GM12878 (cell line): Measurements from ENCODE around the gene TATDN2. TPM values are rescaled to one million over a fixed set of nuclear protein-coding genes. Genes with fewer than 3 reads are reported as not detected.

Experiments used
- ATAC-seq: fragments of 200-7000 bp; cut with Tn5 transposase; 3 replicates; pipeline ENCODE4 v1.9.1; 2020; ENCODE audit warnings: mild to moderate bottlenecking, moderate library complexity
- BruUV-seq: library from RNA; stranded (reverse); fragments of 400-500 nt; replicated peaks from 2 replicates; lab custom pipeline; 2021; lab: Mats Ljungman, UMichigan
- CTCF ChIA-PET: fragments of 300-600 bp; sonication (Branson Sonifier 250); formaldehyde crosslinking; extraction: SDS; loops from one replicate; lab custom pipeline; 2021; ENCODE audit warnings: inconsistent platforms; lab: Yijun Ruan, JAX
- POLR2A ChIA-PET: fragments of 350-600 bp; formaldehyde crosslinking; extraction: SDS; loops from one replicate; lab custom pipeline; 2021; ENCODE audit warnings: inconsistent platforms; lab: Charles Lee
- RAD21 ChIA-PET: fragments of 300-600 bp; sonication (Branson Sonifier 250); formaldehyde crosslinking; loops from one replicate; lab custom pipeline; 2023; ENCODE audit warnings: antibody characterized with exemption; ENCODE audit not compliant: unreplicated experiment; lab: Charles Lee
- SMC1A ChIA-PET: fragments of 300-600 bp; sonication (Branson Sonifier 250); formaldehyde crosslinking; loops from one replicate; lab custom pipeline; 2023; ENCODE audit not compliant: unreplicated experiment, uncharacterized antibody; lab: Charles Lee
- DNase-seq: peaks from one replicate; pipeline ENCODE4 v3.0.0-alpha.2; 2011; ENCODE audit warnings: low read depth, low spot score
- FAIRE-seq: peaks from 3 replicates; lab custom pipeline; 2011; peaks lifted over from hg19 to GRCh38; lab: Jason Lieb, UNC
- H2AFZ ChIP-seq: 2 replicates; pipeline ENCODE4 v1.6.0; 2011; ENCODE audit warnings: low read depth, low read length, control low read depth; ENCODE audit not compliant: control insufficient read depth
- H3K27ac ChIP-seq: 2 replicates; pipeline ENCODE4 v1.5.1; 2011; ENCODE audit warnings: control low read depth; ENCODE audit not compliant: control insufficient read depth, insufficient read depth
- H3K27me3 ChIP-seq, 2 experiments: replicated peaks in 1 of 2; 2 replicates each; pipeline versions ENCODE4 v1.6.0 to v1.6.1; 2011; ENCODE audit warnings: low read length in 1 of 2; ENCODE audit not compliant: control insufficient read depth in 2 of 2, insufficient read depth in 2 of 2
- H3K36me3 ChIP-seq, 2 experiments: 2 replicates each; pipeline ENCODE4 v1.5.1; 2011; ENCODE audit warnings: low read length in 1 of 2; ENCODE audit not compliant: control insufficient read depth in 2 of 2, insufficient read depth in 2 of 2
- H3K4me1 ChIP-seq: 2 replicates; pipeline ENCODE4 v1.6.1; 2011; ENCODE audit warnings: mild to moderate bottlenecking, low read length, moderate library complexity, mixed read lengths; ENCODE audit not compliant: control insufficient read depth, insufficient read depth
- H3K4me2 ChIP-seq: 2 replicates; pipeline ENCODE4 v1.6.0; 2011; ENCODE audit warnings: control low read depth; ENCODE audit not compliant: control insufficient read depth, insufficient read depth
- H3K4me3 ChIP-seq: fragments of 200-600 bp; sonication (generic); 2 replicates; pipeline ENCODE4 v1.5.1; 2016
- H3K79me2 ChIP-seq: 2 replicates; pipeline ENCODE4 v1.6.0; 2011; ENCODE audit warnings: low read length; ENCODE audit not compliant: control insufficient read depth, insufficient read depth
- H3K9ac ChIP-seq: 2 replicates; pipeline ENCODE4 v1.8.0; 2011; ENCODE audit warnings: low read length, control low read depth, mixed read lengths; ENCODE audit not compliant: control insufficient read depth, insufficient read depth
- H3K9me3 ChIP-seq: replicated peaks from 3 replicates; pipeline ENCODE4 v1.5.1; 2011; ENCODE audit warnings: mild to moderate bottlenecking, low read length; ENCODE audit not compliant: control insufficient read depth, insufficient read depth
- H4K20me1 ChIP-seq: 2 replicates; pipeline ENCODE4 v1.6.0; 2011; ENCODE audit not compliant: control insufficient read depth, insufficient read depth
- CBFB ChIP-seq: IDR thresholded peaks from 2 replicates; pipeline ENCODE4 v1.6.1; 2016; ENCODE audit warnings: antibody characterized with exemption, low read depth
- FOXM1 ChIP-seq: IDR thresholded peaks from 2 replicates; pipeline ENCODE4 v1.6.1; 2012; ENCODE audit warnings: low read depth, mild to moderate bottlenecking, inconsistent platforms, low read length, moderate library complexity
- KAT2A ChIP-seq: conservative IDR thresholded peaks from 2 replicates; pipeline ENCODE4 v1.6.1; 2011; ENCODE audit warnings: low read depth, low read length; ENCODE audit not compliant: control insufficient read depth
- LARP7 ChIP-seq: fragments of 450-650 bp; IDR thresholded peaks from 2 replicates; pipeline ENCODE4 v1.6.1; 2017; ENCODE audit warnings: mild to moderate bottlenecking
- MAX ChIP-seq: IDR thresholded peaks from 2 replicates; pipeline ENCODE4 v1.6.1; 2012; ENCODE audit warnings: low read depth, low read length, improper control_type of control experiment
- MXI1 ChIP-seq: fragments of 150-350 bp; IDR thresholded peaks from 2 replicates; pipeline ENCODE4 v1.6.1; 2011; ENCODE audit warnings: low read depth, mild to moderate bottlenecking, inconsistent platforms, low read length, improper control_type of control experiment
- NFXL1 ChIP-seq: fragments of 450-650 bp; IDR thresholded peaks from 2 replicates; pipeline ENCODE4 v1.6.1; 2017; ENCODE audit warnings: antibody characterized with exemption, mild to moderate bottlenecking, borderline replicate concordance
- NKRF ChIP-seq: fragments of 450-650 bp; conservative IDR thresholded peaks from 2 replicates; pipeline ENCODE4 v1.6.1; 2017; ENCODE audit warnings: mild to moderate bottlenecking, moderate library complexity
- RELA ChIP-seq: fragments of 450-650 bp; IDR thresholded peaks from 2 replicates; pipeline ENCODE4 v1.8.0; 2014; ENCODE audit warnings: borderline replicate concordance; ENCODE audit not compliant: partially characterized antibody
- ZNF274 ChIP-seq: IDR thresholded peaks from one replicate; pipeline ENCODE4 v1.8.0; 2011; ENCODE audit not compliant: insufficient read length, insufficient read depth
- WGBS: methylation state at CpG from one replicate; pipeline ENCODE4 v1.1.6; 2016; ENCODE audit warnings: low lambda C conversion rate; ENCODE audit not compliant: insufficient replicate concordance, insufficient coverage; ENCODE audit errors: missing lambda C conversion rate; 5-methylcytosine and 5-hydroxymethylcytosine counted together
- in situ Hi-C: fragments of 300-500 bp; cut with MboI; formaldehyde crosslinking; loops from 9 replicates; pipeline ENCODE4 v1.14.3; 2018; ENCODE audit warnings: mixed read lengths
- intact Hi-C: fragments of 100-400 bp; cut with micrococcal nuclease; formaldehyde crosslinking; loops from one replicate; pipeline ENCODE4 v1.14.2; 2022; ENCODE audit not compliant: unreplicated experiment
- polyA plus RNA-seq, 11 experiments: library from polyadenylated mRNA; depleted of rRNA in 4 of 11; unstranded in 6 of 11; stranded (reverse) in 5 of 11; fragments of >200 nt; fragmentation: Nextera tagmentation in 4 of 11; fragmentation: Illumina TruSeq in 1 of 11; extraction: Ambion mirVana in 4 of 11; extraction: Trizol in 1 of 11; gene quantifications; 1 replicate in 1 of 11; 2 replicates in 10 of 11; pipeline versions ENCODE4 v1.2.1 to v1.2.3, GENCODE V29; 2011 to 2016; ENCODE audit warnings: inconsistent platforms in 2 of 11, missing spikeins in 2 of 11, low read depth in 1 of 11
- total RNA-seq, 4 experiments: library from RNA; depleted of rRNA in 3 of 4; stranded (reverse); fragments of >200 nt in 3 of 4; fragmentation: Illumina TruSeq in 1 of 4; extraction: Trizol in 1 of 4; gene quantifications; 2 replicates each; pipeline versions ENCODE4 v1.2.1 to v1.2.3, GENCODE V29; 2013 to 2021
- TF ChIP-seq, protein P1 (sequence below): IDR thresholded peaks from 2 replicates; pipeline ENCODE4 v1.6.1; 2012; ENCODE audit warnings: low read depth, low read length, improper control_type of control experiment

TATDN2 gene
- total and polyA plus RNA-seq, 10 of the 15 experiments (the other 5 are each of a cell fraction or from before 2014, with no cell fraction given): 4.2 to 36.5 (median 15.8) TPM

- TF ChIP-seq NKRF (no peak), CBFB (no peak), MAX (no peak), ZNF274 (no peak), RELA (no peak), KAT2A (no peak), FOXM1 (no peak), NFXL1 (no peak)
Measured at GRCh38 chr3:10278501-10278900, 30.2 kb downstream of the TATDN2 start (continued).

DNA sequence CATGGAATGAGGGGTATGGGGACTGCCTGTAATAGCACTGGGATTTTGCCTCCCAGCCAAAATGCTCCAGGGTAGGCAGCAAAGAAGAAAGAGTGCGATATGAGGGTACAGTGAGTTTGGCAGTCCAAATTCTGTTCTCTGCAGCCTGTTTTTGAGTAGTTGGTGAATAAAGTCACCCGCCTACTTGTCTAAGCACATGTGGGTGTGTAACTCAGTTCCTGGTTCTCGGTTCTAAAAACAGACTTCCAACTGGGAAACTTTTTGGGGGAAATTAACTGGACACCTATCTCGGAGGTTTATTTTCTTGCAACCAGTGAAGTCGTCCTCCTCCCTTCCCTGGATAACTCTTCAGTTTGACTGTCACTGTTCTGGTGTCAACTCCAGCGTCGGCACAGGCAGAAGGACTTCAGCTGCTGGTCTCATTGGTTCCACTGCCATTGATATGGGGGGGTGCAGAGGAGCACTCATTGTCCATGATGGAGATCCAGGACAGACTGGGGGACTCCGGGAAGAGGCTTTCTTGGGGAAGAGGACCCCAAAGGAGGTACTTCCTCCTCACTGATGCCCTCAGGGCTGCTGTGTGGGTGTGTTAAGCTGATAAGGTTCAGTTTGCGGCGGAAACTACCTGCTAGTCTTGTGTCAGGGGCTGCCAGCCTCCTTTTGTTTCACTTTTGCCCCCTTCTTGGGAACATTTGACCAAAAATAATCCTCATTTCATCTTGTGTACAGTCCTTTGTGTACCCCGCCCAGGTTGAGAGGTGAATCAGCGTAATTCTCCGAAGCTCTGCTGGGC is 31.3 kb downstream of the TATDN2 start:
- intact Hi-C loops: no loop called here
- Histone ChIP-seq H4K20me1 (no peaks in the 10 kb centered on the region), H3K4me1 (peaks cover 4% of the 10 kb centered on the region; the same call in 1 of the 2 replicates), H3K9ac (no peak overlapping the region), H3K9me3 (no peaks in the 10 kb centered on the region), H2AFZ (no peak overlapping the region), H3K4me2 (no peak overlapping the region), H3K79me2 (peaks cover 8% of the 10 kb centered on the region), H3K27ac (no peak overlapping the region), H3K27me3 (no peaks in the 10 kb centered on the region), H3K36me3 (peaks cover 28 to 30% of the 10 kb centered on the region in 2 experiments; a peak in 3 of 4 replicates), H3K4me3 (no peak overlapping the region)
- FAIRE-seq (no peak), DNase-seq (no peak), ATAC-seq (no peak)
- CTCF ChIA-PET: interaction anchor here (1.3 to 1.9 kb wide), 4 partner anchors 11 to 32 kb away, joined by 4 to 9 read pairs (median 6); partner anchors contain the start of genes GHRL and TATDN2
- WGBS: 93% methylated on average over 13 of the region's 13 CpGs
- TSS peak; percentile 21 for BruUV-seq
- RAD21 ChIA-PET: interaction anchor here (1.0 to 1.4 kb wide), 2 partner anchors 14 to 42 kb away, joined by 3 to 5 read pairs; partner anchors contain the start of gene GHRL
- in situ Hi-C loops: no loop called here
- TF ChIP-seq MXI1: no peak
- no peak for TF ChIP-seq CBFB
- no peak for TF ChIP-seq RELA
- TF ChIP-seq LARP7: no peak
- TF ChIP-seq, protein P1, sequence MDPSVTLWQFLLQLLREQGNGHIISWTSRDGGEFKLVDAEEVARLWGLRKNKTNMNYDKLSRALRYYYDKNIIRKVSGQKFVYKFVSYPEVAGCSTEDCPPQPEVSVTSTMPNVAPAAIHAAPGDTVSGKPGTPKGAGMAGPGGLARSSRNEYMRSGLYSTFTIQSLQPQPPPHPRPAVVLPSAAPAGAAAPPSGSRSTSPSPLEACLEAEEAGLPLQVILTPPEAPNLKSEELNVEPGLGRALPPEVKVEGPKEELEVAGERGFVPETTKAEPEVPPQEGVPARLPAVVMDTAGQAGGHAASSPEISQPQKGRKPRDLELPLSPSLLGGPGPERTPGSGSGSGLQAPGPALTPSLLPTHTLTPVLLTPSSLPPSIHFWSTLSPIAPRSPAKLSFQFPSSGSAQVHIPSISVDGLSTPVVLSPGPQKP: no peak
- SMC1A ChIA-PET: interaction anchor here (1.0 to 1.4 kb wide), 2 partner anchors 13 to 292 kb away, joined by 4 to 5 read pairs; partner anchors contain the start of gene GHRL
- POLR2A ChIA-PET: interaction anchor here (1.5 kb wide), 1 partner anchor 30 kb away, joined by 4 read pairs; no protein-coding TSS in a partner anchor
